Common myeloid progenitor, CD34-positive (primary cell): ENCODE results near the gene SLAIN2.

Source experiments
- CTCF ChIA-PET: fragments of 350-600 bp; sonication (Branson Sonifier 250); formaldehyde crosslinking; loops from one replicate; lab custom pipeline; 2021; ENCODE audit warnings: antibody characterized with exemption; lab: Charles Lee
- POLR2A ChIA-PET: fragments of 350-600 bp; sonication (Branson Sonifier 250); formaldehyde crosslinking; loops from one replicate; lab custom pipeline; 2021; ENCODE audit warnings: antibody characterized with exemption; lab: Charles Lee
- DNase-seq, 3 donors: peaks; one replicate each; pipeline versions ENCODE4 v3.0.0 to v3.0.0-alpha.2; 2013
- H3K27ac ChIP-seq, 2 experiments: 1 replicate in 1 of 2; 2 replicates in 1 of 2; pipeline ENCODE4 v1.7.0; 2013; ENCODE audit warnings: inconsistent platforms in 2 of 2, low read length in 2 of 2, mild to moderate bottlenecking in 2 of 2, low read depth in 1 of 2, moderate library complexity in 1 of 2; ENCODE audit not compliant: severe bottlenecking in 2 of 2, insufficient read depth in 1 of 2, poor library complexity in 1 of 2
- H3K27me3 ChIP-seq, 5 experiments: replicated peaks in 2 of 5; 1 replicate in 3 of 5; 2 replicates in 2 of 5; pipeline versions ENCODE4 v1.6.1 to v1.7.0; 2013; ENCODE audit warnings: low read length in 4 of 5, mild to moderate bottlenecking in 2 of 5, moderate library complexity in 2 of 5, inconsistent platforms in 1 of 5; ENCODE audit not compliant: insufficient read depth in 5 of 5, control insufficient read depth in 4 of 5
- H3K36me3 ChIP-seq, 4 experiments: 1 replicate in 2 of 4; 2 replicates in 2 of 4; pipeline versions ENCODE4 v1.6.1 to v1.7.0; 2013; ENCODE audit warnings: low read length in 3 of 4, control low read depth in 1 of 4, mild to moderate bottlenecking in 1 of 4; ENCODE audit not compliant: control insufficient read depth in 4 of 4, insufficient read depth in 4 of 4
- H3K4me1 ChIP-seq, 4 experiments: 1 replicate in 3 of 4; 2 replicates in 1 of 4; pipeline versions ENCODE4 v1.6.1 to v1.7.1; 2013; ENCODE audit warnings: low read length in 3 of 4, mild to moderate bottlenecking in 3 of 4, control low read depth in 1 of 4, inconsistent platforms in 1 of 4, moderate library complexity in 1 of 4; ENCODE audit not compliant: control insufficient read depth in 4 of 4, insufficient read depth in 4 of 4; ENCODE audit errors: control extremely low read depth in 1 of 4
- H3K4me3 ChIP-seq, 7 experiments: 1 replicate in 4 of 7; 2 replicates in 3 of 7; pipeline versions ENCODE4 v1.5.1 to v1.7.0; 2013; ENCODE audit warnings: mild to moderate bottlenecking in 7 of 7, low read length in 6 of 7, moderate library complexity in 6 of 7, inconsistent platforms in 2 of 7, low read depth in 2 of 7, control low read depth in 1 of 7; ENCODE audit not compliant: insufficient read depth in 4 of 7, control insufficient read depth in 1 of 7; ENCODE audit errors: extremely low read depth in 1 of 7
- H3K9me3 ChIP-seq, 5 experiments: 1 replicate in 4 of 5; 2 replicates in 1 of 5; pipeline versions ENCODE4 v1.6.1 to v1.7.1; 2013; ENCODE audit warnings: low read length in 4 of 5, mild to moderate bottlenecking in 2 of 5, inconsistent platforms in 1 of 5, low read depth in 1 of 5, moderate library complexity in 1 of 5; ENCODE audit not compliant: control insufficient read depth in 4 of 5, insufficient read depth in 2 of 5; ENCODE audit errors: control extremely low read depth in 1 of 5
- WGBS: methylation state at CpG from one replicate; pipeline ENCODE4 v1.1.5; 2013; ENCODE audit not compliant: insufficient coverage; 5-methylcytosine and 5-hydroxymethylcytosine counted together

Gene SLAIN2

GRCh38 chr4:48321312-48321711, 20.0 kb upstream of the SLAIN2 start:
- H3K4me3 ChIP-seq, result no peak overlapping the region
- no peak overlapping the region for H3K27ac ChIP-seq
- no peak for DNase-seq
- POLR2A ChIA-PET, result no interaction called here
- peaks cover 0 to 3% (median 0%) of the 10 kb centered on the region in 5 experiments for H3K9me3 ChIP-seq
- no peaks in the 10 kb centered on the region for H3K27me3 ChIP-seq
- H3K4me1 ChIP-seq, result no peaks in the 10 kb centered on the region
- WGBS, result 90% methylated on average over 2 of the region's 2 CpGs
- H3K36me3 ChIP-seq, result no peaks in the 10 kb centered on the region
- CTCF ChIA-PET, result interaction anchor here (1.0 to 1.2 kb wide), 3 partner anchors 9 to 70 kb away, joined by 3 to 5 read pairs (median 3); no protein-coding TSS in a partner anchor

- Histone ChIP-seq H3K4me1 (no peaks in the 10 kb centered on the region), H3K36me3 (no peaks in the 10 kb centered on the region), H3K9me3 (peaks cover 0 to 3% (median 0%) of the 10 kb centered on the region in 5 experiments), H3K4me3 (no peak overlapping the region), H3K27ac (no peak overlapping the region), H3K27me3 (no peaks in the 10 kb centered on the region)
- POLR2A ChIA-PET, result no interaction called here
- CTCF ChIA-PET, result interaction anchor here (1.0 to 1.1 kb wide), 2 partner anchors 32 to 70 kb away, joined by 3 read pairs; no protein-coding TSS in a partner anchor
- no peak for DNase-seq
- WGBS, result no CpG with 5 or more reads among the region's 2 CpGs
Measured at GRCh38 chr4:48322063-48322462, 19.3 kb upstream of the SLAIN2 start.

- CTCF ChIA-PET, result no interaction called here
- peaks cover 0 to 3% (median 0%) of the 10 kb centered on the region in 5 experiments for H3K9me3 ChIP-seq
- H3K27me3 ChIP-seq, result no peaks in the 10 kb centered on the region
- H3K4me3 ChIP-seq, result no peak overlapping the region
- H3K4me1 ChIP-seq, result no peaks in the 10 kb centered on the region
- no peak overlapping the region for H3K27ac ChIP-seq
- DNase-seq, result no peak
- POLR2A ChIA-PET, result no interaction called here
- H3K36me3 ChIP-seq, result no peaks in the 10 kb centered on the region
- no CpG with 5 or more reads among the region's 2 CpGs for WGBS
Measured at GRCh38 chr4:48324281-48324680, 17.0 kb upstream of the SLAIN2 start.

- no CpG with 5 or more reads among the region's 1 CpG for WGBS
- Histone ChIP-seq H3K4me1 (no peaks in the 10 kb centered on the region), H3K27ac (no peak overlapping the region), H3K27me3 (no peaks in the 10 kb centered on the region), H3K36me3 (no peaks in the 10 kb centered on the region), H3K9me3 (peaks cover 0 to 3% (median 0%) of the 10 kb centered on the region in 5 experiments), H3K4me3 (no peak overlapping the region)
- CTCF ChIA-PET, result interaction anchor here (0.6 to 2.3 kb wide), 2 partner anchors 9 to 14 kb away, joined by 3 to 4 read pairs; no protein-coding TSS in a partner anchor
- DNase-seq, result no peak
- POLR2A ChIA-PET, result no interaction called here
Measured at GRCh38 chr4:48329193-48329592, 12.1 kb upstream of the SLAIN2 start.

- Histone ChIP-seq H3K4me3 (no peak overlapping the region), H3K36me3 (no peaks in the 10 kb centered on the region), H3K4me1 (no peaks in the 10 kb centered on the region), H3K27ac (no peak overlapping the region), H3K27me3 (no peaks in the 10 kb centered on the region), H3K9me3 (peaks cover 0 to 3% (median 0%) of the 10 kb centered on the region in 5 experiments)
- POLR2A ChIA-PET, result no interaction called here
- no peak for DNase-seq
- CTCF ChIA-PET, result interaction anchor here (1.2 to 2.3 kb wide), 2 partner anchors 9 to 15 kb away, joined by 4 to 5 read pairs; no protein-coding TSS in a partner anchor
Measured at GRCh38 chr4:48329976-48330375, 11.4 kb upstream of the SLAIN2 start.

- Histone ChIP-seq H3K36me3 (no peaks in the 10 kb centered on the region), H3K27me3 (no peaks in the 10 kb centered on the region), H3K4me3 (no peak overlapping the region), H3K27ac (no peak overlapping the region), H3K9me3 (no peaks in the 10 kb centered on the region), H3K4me1 (no peaks in the 10 kb centered on the region)
- ChIA-PET CTCF (no interaction called here), POLR2A (no interaction called here)
- no peak for DNase-seq
- WGBS, result 95% methylated on average over 7 of the region's 9 CpGs
Measured at GRCh38 chr4:48331577-48332330, 9.6 kb upstream of the SLAIN2 start.

- Histone ChIP-seq H3K27ac (no peak overlapping the region), H3K4me3 (no peak overlapping the region), H3K27me3 (no peaks in the 10 kb centered on the region), H3K9me3 (no peaks in the 10 kb centered on the region), H3K4me1 (no peaks in the 10 kb centered on the region), H3K36me3 (no peaks in the 10 kb centered on the region)
- no peak for DNase-seq
- POLR2A ChIA-PET, result interaction anchor here (0.7 to 1.1 kb wide), 2 partner anchors 15 to 174 kb away, joined by 3 to 4 read pairs; no protein-coding TSS in a partner anchor
- WGBS, result 100% methylated on average over 1 of the region's 5 CpGs
- CTCF ChIA-PET, result no interaction called here
Measured at GRCh38 chr4:48332661-48333060, 8.7 kb upstream of the SLAIN2 start.
